Muscle layer of colon (tissue), 2 donors: ENCODE results near the gene VEGFD.

Experiments used
- H3K27ac ChIP-seq: one replicate; pipeline ENCODE4 v1.7.0; 2013; ENCODE audit warnings: low read depth, mild to moderate bottlenecking, low read length, moderate library complexity
- H3K27me3 ChIP-seq, 2 donors: one replicate each; pipeline ENCODE4 v1.7.0; 2013; ENCODE audit warnings: low read length in 2 of 2, mild to moderate bottlenecking in 2 of 2; ENCODE audit not compliant: insufficient read depth in 2 of 2, control insufficient read depth in 1 of 2
- H3K36me3 ChIP-seq: one replicate; pipeline ENCODE4 v1.7.0; 2013; ENCODE audit warnings: mild to moderate bottlenecking, low read length; ENCODE audit not compliant: insufficient read depth
- H3K4me1 ChIP-seq: one replicate; pipeline ENCODE4 v1.7.0; 2013; ENCODE audit warnings: mild to moderate bottlenecking, low read length; ENCODE audit not compliant: insufficient read depth
- H3K4me3 ChIP-seq, 2 donors: one replicate each; pipeline ENCODE4 v1.7.0; 2013; ENCODE audit warnings: low read length in 2 of 2, low read depth in 1 of 2, mild to moderate bottlenecking in 1 of 2, moderate library complexity in 1 of 2
- H3K9ac ChIP-seq: one replicate; pipeline ENCODE4 v1.7.0; 2013; ENCODE audit warnings: low read length
- H3K9me3 ChIP-seq: one replicate; pipeline ENCODE4 v1.7.0; 2013; ENCODE audit warnings: mild to moderate bottlenecking, low read length
- donor health status: abdominal sarcoma.
- donor health status: Adenocarcinoma of cecum.

VEGFD gene

GRCh38 chrX:15384304-15384703 is at the start of gene VEGFD:
VEGFD (minus strand) TSS chrX:15384413; CDS start chrX:15383946, 467 bp downstream.
- H3K9me3 ChIP-seq, result no peaks in the 10 kb centered on the region
- H3K9ac ChIP-seq, result no peak within 1 kb of the TSS
- no peak within 1 kb of the TSS for H3K27ac ChIP-seq
- H3K4me1 ChIP-seq, result no peaks in the 10 kb centered on the region
- H3K4me3 ChIP-seq, result no peak within 1 kb of the TSS
- H3K27me3 ChIP-seq, result peaks cover 0 to 8% of the 10 kb centered on the region in 2 donors
- H3K36me3 ChIP-seq, result no peaks in the 10 kb centered on the region

GRCh38 chrX:15430584-15430983 is 46.4 kb upstream of the VEGFD start:
- Histone ChIP-seq H3K9ac (no peak overlapping the region), H3K36me3 (no peaks in the 10 kb centered on the region), H3K4me3 (no peak overlapping the region), H3K27ac (no peak overlapping the region), H3K9me3 (no peaks in the 10 kb centered on the region), H3K27me3 (no peaks in the 10 kb centered on the region), H3K4me1 (no peaks in the 10 kb centered on the region)

- H3K36me3 ChIP-seq, result no peaks in the 10 kb centered on the region
- no peak overlapping the region for H3K9ac ChIP-seq
- H3K4me3 ChIP-seq, result no peak overlapping the region
- H3K9me3 ChIP-seq, result no peaks in the 10 kb centered on the region
- no peaks in the 10 kb centered on the region for H3K4me1 ChIP-seq
- no peak overlapping the region for H3K27ac ChIP-seq
- H3K27me3 ChIP-seq, result no peaks in the 10 kb centered on the region
Observed at GRCh38 chrX:15430076-15430475, 45.9 kb upstream of the VEGFD start.

DNA sequence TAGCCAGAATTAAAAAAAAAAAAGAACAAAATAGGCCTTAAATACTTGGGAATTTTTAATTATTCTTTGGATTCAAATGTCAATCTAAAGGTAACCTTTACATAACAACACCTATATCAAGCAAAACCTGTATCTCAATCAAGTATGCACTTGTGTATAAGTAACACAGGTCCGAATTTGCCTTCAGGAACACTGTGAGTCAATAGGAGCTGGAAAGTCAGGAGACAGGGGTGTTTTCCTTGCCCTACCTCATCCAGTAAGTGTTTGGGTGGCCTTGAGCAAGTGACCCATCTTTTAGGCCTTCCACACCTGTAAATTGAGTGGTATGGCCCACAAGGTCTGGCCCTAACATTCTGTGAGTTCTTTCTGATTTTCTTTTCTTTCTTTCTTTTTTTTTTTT is 40.8 kb upstream of the VEGFD start:
- Histone ChIP-seq H3K4me3 (no peak overlapping the region), H3K4me1 (no peaks in the 10 kb centered on the region), H3K27me3 (no peaks in the 10 kb centered on the region), H3K27ac (no peak overlapping the region), H3K9me3 (no peaks in the 10 kb centered on the region), H3K36me3 (no peaks in the 10 kb centered on the region), H3K9ac (no peak overlapping the region)

DNA sequence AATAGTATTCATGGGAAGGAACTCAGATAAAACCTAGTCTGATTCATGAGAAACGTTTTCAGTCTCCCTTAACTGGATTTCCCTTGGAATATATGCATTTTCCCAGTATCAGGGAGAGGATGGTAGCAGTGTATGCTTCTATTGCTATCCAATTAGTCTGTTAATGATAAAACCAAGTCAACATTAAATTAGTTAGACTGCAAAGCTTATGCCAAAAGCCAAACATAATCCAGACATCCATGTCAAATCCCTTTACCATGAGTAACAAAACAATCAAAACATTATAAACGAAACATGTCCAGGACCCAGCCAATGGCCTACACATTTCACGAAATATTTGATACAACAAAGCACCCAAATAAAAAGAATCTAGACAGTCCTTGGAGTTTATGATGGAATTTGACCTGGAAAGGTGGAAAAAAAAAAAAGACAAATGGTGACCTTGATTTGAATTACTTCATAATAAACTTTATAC is 34.5 kb upstream of the VEGFD start:
- Histone ChIP-seq H3K9ac (no peak overlapping the region), H3K36me3 (no peaks in the 10 kb centered on the region), H3K4me1 (no peaks in the 10 kb centered on the region), H3K27ac (no peak overlapping the region), H3K4me3 (no peak overlapping the region), H3K9me3 (peaks cover 5% of the 10 kb centered on the region), H3K27me3 (no peaks in the 10 kb centered on the region)

DNA sequence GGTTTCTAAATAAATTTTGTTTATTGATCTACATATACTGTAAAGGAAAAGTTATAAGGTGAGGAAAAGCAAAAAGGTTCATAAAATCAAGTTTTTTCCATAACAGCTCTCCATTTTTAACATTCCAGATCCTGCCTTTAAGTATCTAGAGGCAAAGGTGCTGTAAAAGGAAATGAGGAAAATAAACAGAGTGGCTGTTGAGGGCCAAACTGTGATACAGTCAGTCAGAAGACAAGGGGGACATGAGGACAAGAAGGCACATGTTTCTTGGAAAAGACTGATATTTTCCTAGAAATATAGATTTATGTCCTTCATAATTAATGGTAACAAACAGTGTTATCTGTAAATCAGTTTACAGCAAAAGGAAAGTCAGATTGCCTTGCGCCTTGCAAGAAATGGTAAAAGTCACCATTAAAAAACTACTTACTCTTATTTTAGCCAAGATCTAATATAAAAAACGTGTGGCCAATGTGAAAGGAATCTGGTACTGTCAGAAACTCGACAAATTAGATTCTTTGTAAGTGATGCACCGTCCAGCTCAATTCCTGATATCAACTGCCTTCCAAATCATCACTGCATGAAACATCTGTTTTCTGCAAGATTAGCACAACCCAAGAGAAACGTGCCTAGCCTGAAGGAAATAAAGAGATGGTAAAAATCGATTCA is 34.0 kb upstream of the VEGFD start:
- Histone ChIP-seq H3K36me3 (no peaks in the 10 kb centered on the region), H3K4me1 (no peaks in the 10 kb centered on the region), H3K27ac (no peak overlapping the region)

GRCh38 chrX:15416133-15416993 is 32.1 kb upstream of the VEGFD start:
- H3K27ac ChIP-seq, result no peak overlapping the region
- no peaks in the 10 kb centered on the region for H3K4me1 ChIP-seq
- H3K27me3 ChIP-seq, result no peaks in the 10 kb centered on the region
- H3K4me3 ChIP-seq, result no peak overlapping the region
- H3K36me3 ChIP-seq, result no peaks in the 10 kb centered on the region
- H3K9ac ChIP-seq, result no peak overlapping the region
- peaks cover 5% of the 10 kb centered on the region for H3K9me3 ChIP-seq

More for the DNA sequence above, 34.0 kb upstream of the VEGFD start:
- Histone ChIP-seq H3K9ac (no peak overlapping the region), H3K9me3 (peaks cover 5% of the 10 kb centered on the region), H3K4me3 (no peak overlapping the region), H3K27me3 (no peaks in the 10 kb centered on the region)

- Histone ChIP-seq H3K9me3 (peaks cover 5% of the 10 kb centered on the region), H3K4me1 (no peaks in the 10 kb centered on the region), H3K27me3 (no peaks in the 10 kb centered on the region), H3K4me3 (no peak overlapping the region), H3K9ac (no peak overlapping the region), H3K36me3 (no peaks in the 10 kb centered on the region), H3K27ac (no peak overlapping the region)
Observed at GRCh38 chrX:15413101-15413500, 28.9 kb upstream of the VEGFD start.

DNA sequence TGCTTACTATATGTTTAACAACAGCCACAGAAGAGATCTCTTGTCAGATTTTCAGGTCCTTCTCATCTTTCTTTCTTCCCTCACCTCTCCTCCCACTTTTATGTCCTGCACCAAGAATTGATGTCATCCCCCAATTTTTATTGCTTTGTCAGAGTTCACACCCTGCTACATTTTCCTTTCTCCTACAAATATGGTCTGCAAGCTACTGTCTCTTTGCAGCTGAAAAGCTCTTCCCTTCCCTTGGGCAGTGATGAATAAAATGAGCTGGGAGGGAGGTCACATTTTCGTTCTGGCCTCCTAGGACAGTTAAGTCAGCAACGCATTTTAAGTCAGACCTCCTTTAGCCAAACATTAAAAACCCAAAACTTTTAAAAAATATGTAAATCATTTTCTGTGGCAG is 26.7 kb upstream of the VEGFD start:
- Histone ChIP-seq H3K4me3 (no peak overlapping the region), H3K9me3 (no peaks in the 10 kb centered on the region), H3K27me3 (peaks cover 0 to 1% of the 10 kb centered on the region in 2 donors), H3K9ac (no peak overlapping the region), H3K4me1 (no peaks in the 10 kb centered on the region), H3K27ac (no peak overlapping the region), H3K36me3 (no peaks in the 10 kb centered on the region)

- no peaks in the 10 kb centered on the region for H3K36me3 ChIP-seq
- H3K4me3 ChIP-seq, result no peak overlapping the region
- no peak overlapping the region for H3K27ac ChIP-seq
- H3K9ac ChIP-seq, result no peak overlapping the region
- H3K27me3 ChIP-seq, result peaks cover 0 to 3% of the 10 kb centered on the region in 2 donors
- no peaks in the 10 kb centered on the region for H3K9me3 ChIP-seq
- no peaks in the 10 kb centered on the region for H3K4me1 ChIP-seq
Observed at GRCh38 chrX:15410430-15410829, 26.2 kb upstream of the VEGFD start.

DNA sequence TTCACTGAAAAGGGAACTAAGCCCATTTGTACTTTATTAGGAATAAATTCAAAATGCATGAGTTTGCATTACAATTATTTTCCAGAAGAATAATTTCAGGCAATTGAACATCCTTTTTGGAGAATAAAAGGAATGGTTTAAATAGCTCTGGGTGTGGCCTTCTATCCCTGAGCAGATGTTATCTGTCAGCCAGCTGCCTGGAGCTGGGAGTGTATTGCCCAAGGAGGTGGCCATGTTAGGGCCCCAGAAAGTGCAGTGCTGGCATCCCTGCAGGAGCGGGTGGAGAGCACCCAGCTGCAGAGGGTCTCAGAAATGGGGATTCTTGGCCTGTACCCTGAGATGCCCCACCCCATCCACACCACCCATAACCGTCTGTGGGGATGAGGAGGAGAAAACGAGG is 21.6 kb upstream of the VEGFD start:
- peaks cover 3 to 5% of the 10 kb centered on the region in 2 donors for H3K27me3 ChIP-seq
- H3K36me3 ChIP-seq, result no peaks in the 10 kb centered on the region
- no peak overlapping the region for H3K4me3 ChIP-seq
- H3K27ac ChIP-seq, result no peak overlapping the region
- H3K9me3 ChIP-seq, result no peaks in the 10 kb centered on the region
- H3K9ac ChIP-seq, result no peak overlapping the region
- no peaks in the 10 kb centered on the region for H3K4me1 ChIP-seq
